Neural progenitor cell (in vitro differentiated cells): ENCODE measurements around the gene ISY1. TPM values are rescaled to one million over a fixed set of nuclear protein-coding genes. Genes with fewer than 3 reads are reported as not detected.

Experiments used
- DNase-seq: peaks from one replicate; pipeline ENCODE4 v3.0.0-alpha.2; 2016; ENCODE audit warnings: low spot score
- H2AFZ ChIP-seq: fragments of 200-600 bp; sonication (generic); replicated peaks from 2 replicates; pipeline ENCODE4 v1.6.1; 2016; ENCODE audit warnings: antibody characterized with exemption
- H3F3A ChIP-seq: fragments of 200-600 bp; sonication (generic); 2 replicates; pipeline ENCODE4 v1.6.1; 2016; ENCODE audit warnings: antibody characterized with exemption, low read depth
- H3K27ac ChIP-seq: fragments of 200-600 bp; sonication (generic); 2 replicates; pipeline ENCODE4 v1.5.1; 2016; ENCODE audit warnings: mild to moderate bottlenecking
- H3K27me3 ChIP-seq: fragments of 200-600 bp; sonication (generic); 2 replicates; pipeline ENCODE4 v1.6.1; 2016; ENCODE audit warnings: mild to moderate bottlenecking, moderate library complexity
- H3K36me3 ChIP-seq: fragments of 200-600 bp; sonication (generic); 2 replicates; pipeline ENCODE4 v1.5.1; 2016
- H3K4me1 ChIP-seq: fragments of 200-600 bp; sonication (generic); 2 replicates; pipeline ENCODE4 v1.6.1; 2016; ENCODE audit warnings: mixed run types
- H3K4me2 ChIP-seq: fragments of 200-600 bp; sonication (generic); 2 replicates; pipeline ENCODE4 v1.6.1; 2016
- H3K4me3 ChIP-seq: fragments of 200-600 bp; sonication (generic); 2 replicates; pipeline ENCODE4 v1.5.1; 2016
- H3K79me2 ChIP-seq: fragments of 200-600 bp; sonication (generic); 2 replicates; pipeline ENCODE4 v1.6.1; 2016; ENCODE audit warnings: low read depth
- H3K9ac ChIP-seq: fragments of 200-600 bp; sonication (generic); 2 replicates; pipeline ENCODE4 v1.6.1; 2016
- H3K9me3 ChIP-seq: fragments of 200-600 bp; sonication (generic); 2 replicates; pipeline ENCODE4 v1.5.1; 2016; ENCODE audit warnings: low read depth
- H4K20me1 ChIP-seq: fragments of 200-600 bp; sonication (generic); 2 replicates; pipeline ENCODE4 v1.6.1; 2016; ENCODE audit warnings: low read depth
- H3K27ac Mint-ChIP-seq: 3 replicates; pipeline ENCODE4 v1.8.0; 2021; ENCODE audit warnings: mixed read lengths
- H3K27me3 Mint-ChIP-seq: 2 replicates; pipeline ENCODE4 v1.8.0; 2022; ENCODE audit warnings: low read depth, mild to moderate bottlenecking, inconsistent platforms, moderate library complexity, mixed read lengths; ENCODE audit not compliant: insufficient read depth
- H3K36me3 Mint-ChIP-seq: 3 replicates; pipeline ENCODE4 v1.8.0; 2021; ENCODE audit warnings: mixed read lengths
- H3K4me1 Mint-ChIP-seq: 3 replicates; pipeline ENCODE4 v1.8.0; 2021; ENCODE audit warnings: mixed read lengths
- H3K4me3 Mint-ChIP-seq: 3 replicates; pipeline ENCODE4 v1.8.0; 2021; ENCODE audit warnings: mild to moderate bottlenecking, moderate library complexity, mixed read lengths
- H3K9me3 Mint-ChIP-seq: 3 replicates; pipeline ENCODE4 v1.8.0; 2020; ENCODE audit warnings: mixed read lengths
- CTCF ChIP-seq: fragments of 200-600 bp; sonication (generic); IDR thresholded peaks from 2 replicates; pipeline ENCODE4 v1.5.1; 2017; ENCODE audit warnings: antibody characterized with exemption, mild to moderate bottlenecking
- EZH2 ChIP-seq: fragments of 200-600 bp; sonication (generic); IDR thresholded peaks from 2 replicates; pipeline ENCODE4 v1.6.1; 2017; ENCODE audit warnings: antibody characterized with exemption, mild to moderate bottlenecking, moderate library complexity
- EZH2phosphoT487 ChIP-seq: fragments of 200-600 bp; sonication (generic); IDR thresholded peaks from 2 replicates; pipeline ENCODE4 v1.6.1; 2017; ENCODE audit warnings: antibody characterized with exemption
- total RNA-seq: library from RNA; depleted of rRNA; stranded (reverse); fragments of >200 nt; gene quantifications from 2 replicates; pipeline ENCODE4 v1.2.3, GENCODE V29; 2015; ENCODE audit warnings: low replicate concordance

The ISY1 gene
- total RNA-seq, 1 donor from 2014 or later, result 31.9 TPM

- Mint-ChIP-seq H3K9me3 (no peaks in the 10 kb centered on the region), H3K27ac (no peak overlapping the region), H3K27me3 (no peaks in the 10 kb centered on the region), H3K4me1 (no peaks in the 10 kb centered on the region), H3K4me3 (no peak overlapping the region), H3K36me3 (peaks cover 25% of the 10 kb centered on the region)
- no peak for DNase-seq
- no peaks in the 10 kb centered on the region for H4K20me1 ChIP-seq
- H3K4me1 ChIP-seq, result no peaks in the 10 kb centered on the region
- no peak for TF ChIP-seq EZH2
- no peak for TF ChIP-seq CTCF
- no peak for TF ChIP-seq EZH2phosphoT487
- no peaks in the 10 kb centered on the region for H3K36me3 ChIP-seq
- no peaks in the 10 kb centered on the region for H3K79me2 ChIP-seq
- no peak overlapping the region for H3K9ac ChIP-seq
- H3F3A ChIP-seq, result no peaks in the 10 kb centered on the region
- no peak overlapping the region for H3K4me3 ChIP-seq
- H2AFZ ChIP-seq, result no peak overlapping the region
- no peak overlapping the region for H3K27ac ChIP-seq
- no peak overlapping the region for H3K4me2 ChIP-seq
- no peaks in the 10 kb centered on the region for H3K9me3 ChIP-seq
- no peaks in the 10 kb centered on the region for H3K27me3 ChIP-seq
These were observed 32.3 kb downstream of the ISY1 start for GRCh38 chr3:129128357-129129155.

- peaks cover 13% of the 10 kb centered on the region for H3K36me3 Mint-ChIP-seq
- H3K79me2 ChIP-seq, result no peaks in the 10 kb centered on the region
- no peak overlapping the region for H3K4me3 Mint-ChIP-seq
- no peak overlapping the region for H3K27ac Mint-ChIP-seq
- H3K9me3 ChIP-seq, result no peaks in the 10 kb centered on the region
- no peaks in the 10 kb centered on the region for H3K9me3 Mint-ChIP-seq
- H3K9ac ChIP-seq, result no peak overlapping the region
- no peak for TF ChIP-seq EZH2phosphoT487
- TF ChIP-seq CTCF, result no peak
- no peak for TF ChIP-seq EZH2
- no peaks in the 10 kb centered on the region for H4K20me1 ChIP-seq
- H3K4me1 ChIP-seq, result no peaks in the 10 kb centered on the region
- H3F3A ChIP-seq, result peaks cover 9% of the 10 kb centered on the region
- no peak overlapping the region for H3K4me2 ChIP-seq
- DNase-seq, result no peak
- no peaks in the 10 kb centered on the region for H3K4me1 Mint-ChIP-seq
- H3K36me3 ChIP-seq, result no peaks in the 10 kb centered on the region
- no peaks in the 10 kb centered on the region for H3K27me3 ChIP-seq
- H3K27ac ChIP-seq, result no peak overlapping the region
- no peak overlapping the region for H2AFZ ChIP-seq
- H3K27me3 Mint-ChIP-seq, result no peaks in the 10 kb centered on the region
- no peak overlapping the region for H3K4me3 ChIP-seq
These were observed 34.1 kb downstream of the ISY1 start for GRCh38 chr3:129126726-129127280.

- H3K4me1 Mint-ChIP-seq, result peaks cover 20% of the 10 kb centered on the region
- no peaks in the 10 kb centered on the region for H3K9me3 Mint-ChIP-seq
- H3K27ac Mint-ChIP-seq, result no peak overlapping the region
- H2AFZ ChIP-seq, result no peak overlapping the region
- H3K4me3 ChIP-seq, result no peak overlapping the region
- H3K9ac ChIP-seq, result no peak overlapping the region
- no peak overlapping the region for H3K27ac ChIP-seq
- peaks cover 16% of the 10 kb centered on the region for H3K79me2 ChIP-seq
- no peaks in the 10 kb centered on the region for H3K27me3 Mint-ChIP-seq
- peak overlapping the region; percentile 84 for H3K4me3 Mint-ChIP-seq
- H4K20me1 ChIP-seq, result peaks cover 10% of the 10 kb centered on the region
- no peak for DNase-seq
- TF ChIP-seq CTCF, result no peak
- no peak for TF ChIP-seq EZH2
- TF ChIP-seq EZH2phosphoT487, result no peak
- H3F3A ChIP-seq, result peaks cover 9% of the 10 kb centered on the region
- no peaks in the 10 kb centered on the region for H3K36me3 ChIP-seq
- H3K27me3 ChIP-seq, result no peaks in the 10 kb centered on the region
- H3K36me3 Mint-ChIP-seq, result peaks cover 8% of the 10 kb centered on the region
- peaks cover 15% of the 10 kb centered on the region for H3K4me1 ChIP-seq
- no peak overlapping the region for H3K4me2 ChIP-seq
- H3K9me3 ChIP-seq, result no peaks in the 10 kb centered on the region
These were observed 37.4 kb downstream of the ISY1 start for GRCh38 chr3:129123314-129124060.
